ENCODE data around the gene PRKAR1B.

GRCh38 chr7:582081-582835 lies 144.8 kb downstream of the PRKAR1B start:
- no peak for TF ChIP-seq CTCF (conservative IDR thresholded peaks at IDR 0.05; ENCODE audit: low read length)
- TF ChIP-seq EZH2phosphoT487 (IDR thresholded peaks at IDR 0.05; ENCODE audit: borderline replicate concordance): no peak

All from Loucy (cell line).